SKM-1 treated with dmso at 0.1 percent for 144 hours (cell line): ENCODE data around the gene AMH.
A peak's percentile ranks its signal among the peaks of the same experiment; 100 is the strongest.

Source experiments
- DNase-seq: peaks from one replicate; lab custom pipeline; 2025; ENCODE audit not compliant: unreplicated experiment; lab: John Stamatoyannopoulos, UW

AMH gene

GRCh38 chr19:2248136-2249009, 750 bp upstream of the AMH start:
- DNase-seq: no peak

DNA sequence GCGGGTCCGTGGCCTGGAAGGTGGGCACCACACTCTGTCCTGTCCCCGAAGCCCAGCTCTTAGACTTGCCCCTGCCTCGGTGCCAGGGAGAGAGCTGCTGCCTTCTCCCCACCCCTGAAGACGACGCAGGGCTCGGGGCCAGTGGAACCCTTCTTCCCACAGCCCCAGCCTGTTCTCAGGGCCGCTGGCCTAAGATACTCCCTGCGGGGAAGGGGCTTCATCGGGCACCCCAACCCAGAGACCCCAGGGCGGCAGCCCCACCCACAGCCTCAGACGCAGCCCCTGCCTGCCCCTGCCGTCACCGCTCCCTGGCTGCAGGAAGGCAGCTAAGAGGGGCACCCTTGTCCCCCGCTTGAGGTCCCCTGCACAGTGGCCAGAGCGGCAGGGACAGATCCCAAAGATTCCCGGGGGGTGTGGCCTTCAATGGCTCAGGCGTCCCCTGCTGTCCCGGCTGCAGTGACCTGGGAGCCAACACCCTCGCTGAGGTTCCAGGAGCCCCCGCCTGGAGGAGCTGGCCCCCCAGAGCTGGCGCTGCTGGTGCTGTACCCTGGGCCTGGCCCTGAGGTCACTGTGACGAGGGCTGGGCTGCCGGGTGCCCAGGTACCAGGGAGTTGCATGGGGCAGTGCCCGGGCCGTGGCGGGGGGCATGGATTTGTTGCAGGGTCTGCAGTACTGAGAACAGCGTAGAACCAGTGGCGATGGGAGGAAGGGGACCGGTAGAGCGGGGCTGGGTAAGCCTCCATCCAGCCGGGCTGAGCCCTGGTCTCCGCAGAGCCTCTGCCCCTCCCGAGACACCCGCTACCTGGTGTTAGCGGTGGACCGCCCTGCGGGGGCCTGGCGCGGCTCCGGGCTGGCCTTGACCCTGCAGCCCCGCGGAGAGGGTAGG, 1.0 kb downstream of the AMH start:
- no peak for DNase-seq

DNA sequence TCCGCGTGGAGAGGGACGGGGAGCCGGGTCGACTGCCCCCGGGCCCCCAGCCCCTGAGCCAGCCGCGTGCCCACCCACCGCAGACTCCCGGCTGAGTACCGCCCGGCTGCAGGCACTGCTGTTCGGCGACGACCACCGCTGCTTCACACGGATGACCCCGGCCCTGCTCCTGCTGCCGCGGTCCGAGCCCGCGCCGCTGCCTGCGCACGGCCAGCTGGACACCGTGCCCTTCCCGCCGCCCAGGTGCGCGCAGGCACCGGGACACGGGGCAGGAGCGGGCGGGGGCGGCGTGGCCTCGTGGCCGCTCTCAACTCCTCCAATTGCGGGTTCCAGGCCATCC, 1.6 kb downstream of the AMH start:
- no peak for DNase-seq

DNA sequence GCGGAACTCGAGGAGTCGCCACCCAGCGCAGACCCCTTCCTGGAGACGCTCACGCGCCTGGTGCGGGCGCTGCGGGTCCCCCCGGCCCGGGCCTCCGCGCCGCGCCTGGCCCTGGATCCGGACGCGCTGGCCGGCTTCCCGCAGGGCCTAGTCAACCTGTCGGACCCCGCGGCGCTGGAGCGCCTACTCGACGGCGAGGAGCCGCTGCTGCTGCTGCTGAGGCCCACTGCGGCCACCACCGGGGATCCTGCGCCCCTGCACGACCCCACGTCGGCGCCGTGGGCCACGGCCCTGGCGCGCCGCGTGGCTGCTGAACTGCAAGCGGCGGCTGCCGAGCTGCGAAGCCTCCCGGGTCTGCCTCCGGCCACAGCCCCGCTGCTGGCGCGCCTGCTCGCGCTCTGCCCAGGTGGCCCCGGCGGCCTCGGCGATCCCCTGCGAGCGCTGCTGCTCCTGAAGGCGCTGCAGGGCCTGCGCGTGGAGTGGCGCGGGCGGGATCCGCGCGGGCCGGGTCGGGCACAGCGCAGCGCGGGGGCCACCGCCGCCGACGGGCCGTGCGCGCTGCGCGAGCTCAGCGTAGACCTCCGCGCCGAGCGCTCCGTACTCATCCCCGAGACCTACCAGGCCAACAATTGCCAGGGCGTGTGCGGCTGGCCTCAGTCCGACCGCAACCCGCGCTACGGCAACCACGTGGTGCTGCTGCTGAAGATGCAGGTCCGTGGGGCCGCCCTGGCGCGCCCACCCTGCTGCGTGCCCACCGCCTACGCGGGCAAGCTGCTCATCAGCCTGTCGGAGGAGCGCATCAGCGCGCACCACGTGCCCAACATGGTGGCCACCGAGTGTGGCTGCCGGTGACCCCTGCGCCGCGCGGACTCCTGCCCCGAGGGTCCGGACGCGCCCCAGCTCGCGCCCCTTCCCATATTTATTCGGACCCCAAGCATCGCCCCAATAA, 2.3 kb downstream of the AMH start:
- DNase-seq: no peak

GRCh38 chr19:2252055-2252796, 3.1 kb downstream of the AMH start:
- no peak for DNase-seq

- DNase-seq: no peak
Observed at GRCh38 chr19:2252797-2253105, 3.6 kb downstream of the AMH start.

DNA sequence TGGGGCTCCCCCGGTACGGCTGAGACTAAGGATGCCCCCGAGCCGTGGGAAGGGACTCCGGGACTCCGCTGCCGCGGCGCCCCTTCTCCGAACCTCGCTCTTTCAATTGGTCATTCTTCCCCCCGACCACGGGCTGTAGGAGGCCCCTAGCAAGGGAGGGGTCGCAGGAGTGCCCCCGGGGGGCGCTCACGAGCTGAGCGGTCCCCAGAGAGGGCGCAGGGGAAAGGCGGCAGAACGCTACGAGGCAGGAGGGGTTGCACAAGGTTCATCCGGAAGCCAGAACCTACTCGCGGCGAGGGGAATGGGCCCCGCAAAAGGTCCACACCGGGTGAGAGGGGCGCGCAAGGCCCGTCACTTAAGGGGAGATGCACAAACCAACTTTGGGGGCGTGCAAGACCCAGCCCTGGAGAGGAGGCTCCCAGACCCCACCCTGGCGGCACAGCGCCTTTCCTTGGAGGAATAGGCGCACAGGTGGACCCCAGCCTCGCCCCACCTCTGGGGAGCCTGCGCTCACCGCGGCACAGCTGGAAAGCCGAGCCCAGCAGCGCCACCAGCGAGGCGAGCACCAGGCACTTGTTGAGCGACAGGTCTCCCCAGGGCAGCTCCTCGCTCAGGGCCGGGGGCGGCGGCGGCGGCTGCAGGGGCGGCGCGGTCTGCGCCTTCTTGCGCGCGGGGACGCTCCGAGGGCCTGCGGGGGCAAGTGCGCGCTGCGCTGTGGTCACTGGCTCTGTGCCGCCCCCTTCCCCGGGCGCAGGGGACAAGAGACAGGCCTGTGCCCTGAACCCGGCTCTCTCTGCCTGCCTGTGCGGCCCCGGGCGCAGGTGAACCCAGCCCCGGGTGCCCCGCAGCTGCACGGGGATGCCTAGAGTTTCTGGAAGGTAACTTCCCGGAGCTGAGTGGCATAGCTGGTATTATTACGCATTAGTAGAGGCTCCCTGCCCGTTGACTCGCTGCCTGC, 4.3 kb downstream of the AMH start:
- DNase-seq: no peak

DNA sequence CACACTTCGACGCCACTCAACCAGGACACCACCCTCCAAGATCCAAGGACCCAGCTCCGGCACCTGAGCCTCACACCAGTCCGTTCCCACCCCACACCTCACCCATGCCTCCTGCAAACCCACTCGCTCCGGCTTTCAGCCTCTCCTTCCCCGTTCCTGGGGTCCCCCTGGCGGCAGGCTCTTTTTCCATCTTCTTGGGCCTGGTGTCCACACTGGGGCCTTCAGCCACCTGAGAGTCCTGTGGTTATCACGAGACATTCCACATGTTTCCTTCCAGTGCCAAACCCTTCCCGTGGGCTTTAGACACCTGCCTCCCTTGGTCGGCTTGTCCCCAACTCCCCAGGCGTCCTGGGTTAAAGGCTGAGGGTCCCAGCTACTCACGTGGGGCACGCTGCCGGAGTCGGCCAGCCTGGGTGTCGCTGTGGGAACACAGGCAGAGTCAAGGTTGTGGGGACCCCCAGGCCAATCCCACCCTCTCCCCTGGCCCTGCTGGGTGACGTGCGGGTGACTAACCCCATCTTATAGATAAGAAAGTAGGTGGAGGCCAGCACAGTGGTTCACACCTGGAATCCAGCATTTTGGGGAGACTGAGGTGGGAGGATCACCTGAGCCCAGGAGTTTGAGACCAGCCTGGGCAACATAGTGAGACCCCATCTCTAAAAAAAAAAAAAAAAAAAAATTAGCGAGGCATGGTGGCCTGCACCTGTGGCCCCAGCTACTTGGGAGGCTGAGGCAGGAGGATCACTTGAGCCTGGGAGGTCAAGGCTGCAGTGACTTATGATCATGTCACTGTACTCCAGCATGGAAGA, 5.1 kb downstream of the AMH start:
- DNase-seq: no peak

- DNase-seq: no peak
Observed at GRCh38 chr19:2255112-2255845, 6.2 kb downstream of the AMH start.

GRCh38 chr19:2255982-2256685, 7.0 kb downstream of the AMH start, which contains the start of gene JSRP1:
TSS of gene JSRP1 (minus strand) at chr19:2256417. CDS start at chr19:2255314, 1,103 bp downstream.
- DNase-seq: no peak

GRCh38 chr19:2259336-2259735, 10.2 kb downstream of the AMH start:
- no peak for DNase-seq

DNA sequence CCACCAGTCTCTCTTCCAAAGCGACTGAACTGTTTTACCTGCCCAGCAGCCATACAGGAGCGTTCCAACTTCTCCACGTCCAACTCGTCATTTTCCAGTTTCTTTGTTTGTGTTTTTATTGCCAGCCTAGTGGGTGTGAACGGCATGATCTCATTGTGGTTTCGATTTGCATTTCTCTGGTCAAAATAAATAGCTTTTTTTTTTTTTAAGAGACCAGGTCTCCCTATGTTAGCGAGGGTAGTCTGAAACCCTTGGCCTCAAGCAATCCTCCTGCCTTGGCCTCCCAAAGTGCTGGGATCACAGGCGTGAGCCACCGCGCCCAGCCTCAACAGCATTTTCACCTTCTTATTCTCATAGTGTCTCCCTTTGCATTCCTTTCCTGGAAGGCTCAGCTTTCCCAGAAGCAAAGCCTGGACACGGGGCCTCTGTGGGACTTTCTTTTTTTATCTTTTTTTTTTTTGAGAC, 11.2 kb downstream of the AMH start:
- no peak for DNase-seq

DNA sequence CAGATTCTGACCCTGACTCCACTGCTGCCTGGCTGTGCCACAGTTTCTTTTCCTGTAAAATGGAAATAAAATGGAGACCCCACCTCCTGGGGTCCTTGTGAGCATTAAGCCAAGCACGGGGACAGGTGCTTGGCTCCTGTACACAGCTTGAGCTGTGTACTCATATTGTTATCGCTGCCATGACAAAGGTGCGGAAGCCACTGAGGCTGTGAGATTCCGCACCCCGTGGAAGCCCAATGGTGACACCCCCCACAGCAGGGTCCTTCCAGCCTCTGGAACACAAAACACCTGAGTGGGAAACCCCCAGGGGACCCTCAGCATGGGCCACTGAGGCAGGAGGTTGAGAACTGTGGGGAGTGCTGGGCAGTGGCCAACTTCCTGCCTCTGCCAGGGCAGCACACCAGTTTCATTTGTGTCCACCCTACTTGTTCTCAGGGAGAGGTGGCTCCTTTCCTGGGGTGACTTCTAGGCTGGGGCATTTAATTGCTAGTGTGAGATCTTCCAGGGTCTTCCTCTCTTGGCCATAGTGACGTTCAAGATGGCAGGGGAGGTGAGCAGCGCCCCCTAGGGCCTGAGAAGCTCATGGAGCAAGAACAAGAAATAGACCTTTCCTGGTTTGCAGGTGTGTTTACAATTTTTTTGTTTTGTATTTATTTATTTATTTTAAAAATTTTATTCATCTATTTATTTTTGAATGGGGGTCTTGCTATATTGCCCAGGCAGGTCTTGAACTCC, 12.5 kb downstream of the AMH start:
- DNase-seq: peak; percentile 11

DNA sequence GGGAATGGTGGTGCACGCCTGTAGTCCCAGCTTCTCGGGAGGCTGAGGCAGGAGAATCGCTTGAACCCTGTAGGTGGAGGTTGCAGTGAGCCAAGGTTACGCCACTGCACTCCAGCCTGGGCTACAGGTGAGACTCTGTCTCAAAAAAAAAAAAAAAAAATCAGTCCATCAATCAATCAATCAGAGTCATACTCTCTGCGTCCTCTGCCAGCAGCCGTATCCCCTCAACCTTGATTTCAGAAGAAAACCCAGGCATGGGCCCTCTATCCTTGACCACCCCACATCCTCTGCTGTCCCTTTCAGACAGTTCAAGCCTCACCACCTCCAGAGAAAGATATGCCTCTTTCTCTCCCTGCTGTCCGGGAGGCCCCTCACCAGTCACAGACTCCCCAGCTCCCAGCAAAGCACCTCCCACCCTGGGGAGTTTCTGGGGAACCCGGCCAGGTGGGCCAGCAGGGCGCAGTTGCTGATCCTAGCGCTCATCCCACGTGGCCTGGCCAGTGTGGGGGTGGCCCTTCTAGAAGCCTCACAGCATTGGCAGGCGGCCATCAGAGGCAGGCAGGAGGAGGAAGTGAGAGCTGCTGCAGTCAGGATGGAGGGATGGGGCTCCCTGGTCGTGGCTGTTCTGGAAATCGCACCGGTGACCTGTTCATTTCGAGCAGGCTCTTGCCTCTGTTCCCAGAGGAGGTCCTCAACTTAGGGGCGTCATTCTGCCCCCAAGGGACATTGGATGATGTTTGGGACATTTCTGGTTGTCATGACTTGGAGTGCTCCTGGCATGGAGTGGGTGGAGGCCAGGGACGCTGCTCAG, 17.3 kb downstream of the AMH start:
- peak; percentile 77 for DNase-seq

DNA sequence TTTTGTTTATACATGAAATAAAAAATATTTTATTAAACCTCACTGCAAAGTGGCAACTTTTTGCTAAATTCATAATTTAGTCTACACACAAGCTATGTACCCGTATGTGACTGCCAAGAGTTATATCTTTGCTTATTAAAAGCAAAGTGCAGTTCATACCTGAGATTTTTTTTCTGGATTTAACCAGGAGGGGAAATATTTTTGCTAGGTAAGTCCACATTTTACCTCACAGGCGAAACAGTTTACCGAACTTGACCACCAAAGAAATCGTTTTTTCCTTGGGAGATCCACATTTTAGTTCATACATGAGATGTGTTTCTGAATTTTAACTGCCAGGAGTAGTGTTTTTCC, 19.3 kb downstream of the AMH start:
- no peak for DNase-seq

DNA sequence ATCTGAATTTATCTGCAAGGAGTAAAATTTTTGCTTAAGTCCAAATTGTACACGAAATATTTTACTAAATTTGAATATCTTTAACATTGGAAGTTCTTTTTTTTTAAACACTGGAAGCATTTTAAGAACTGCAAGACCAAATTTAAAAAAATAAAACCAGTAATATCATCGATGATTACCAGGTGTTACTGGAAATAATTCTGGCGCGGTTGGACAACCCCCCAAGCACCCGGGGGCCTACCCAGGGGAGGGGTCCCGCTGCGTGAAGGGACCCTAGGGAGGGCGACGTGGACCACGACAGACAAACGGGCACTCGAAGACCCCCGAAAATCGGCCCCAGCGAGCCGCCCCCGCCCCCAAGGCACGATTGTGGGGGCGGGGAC, 19.7 kb downstream of the AMH start:
- no peak for DNase-seq
